NCI-H226 (cell line): ENCODE data around the gene C19orf81.

Experiments
- DNase-seq: peaks from one replicate; pipeline ENCODE4 v3.0.0-alpha.2; 2015

C19orf81 gene

GRCh38 chr19:50686310-50687032 is 37.2 kb downstream of the C19orf81 start:
- no peak for DNase-seq

DNA sequence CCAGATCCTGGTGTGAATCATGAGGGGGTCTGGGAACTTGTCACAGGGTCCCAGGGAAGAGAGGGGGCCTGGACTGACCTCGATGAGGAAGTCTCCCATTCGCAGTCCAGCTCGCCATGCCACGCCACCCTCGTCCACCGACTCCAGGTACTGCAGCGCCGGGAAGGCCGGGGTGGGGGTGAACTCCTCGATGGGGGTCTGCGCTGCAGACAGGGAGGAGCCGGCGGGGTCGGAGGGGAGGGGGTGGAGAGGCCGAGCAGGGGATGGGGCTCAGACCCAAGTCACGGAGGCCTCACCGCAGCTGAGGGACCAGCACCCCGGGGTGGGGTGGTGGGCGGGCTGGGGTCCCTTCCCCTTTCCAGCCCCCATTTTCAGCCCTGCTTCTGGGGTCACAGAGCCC is 39.5 kb downstream of the C19orf81 start:
- no peak for DNase-seq

DNA sequence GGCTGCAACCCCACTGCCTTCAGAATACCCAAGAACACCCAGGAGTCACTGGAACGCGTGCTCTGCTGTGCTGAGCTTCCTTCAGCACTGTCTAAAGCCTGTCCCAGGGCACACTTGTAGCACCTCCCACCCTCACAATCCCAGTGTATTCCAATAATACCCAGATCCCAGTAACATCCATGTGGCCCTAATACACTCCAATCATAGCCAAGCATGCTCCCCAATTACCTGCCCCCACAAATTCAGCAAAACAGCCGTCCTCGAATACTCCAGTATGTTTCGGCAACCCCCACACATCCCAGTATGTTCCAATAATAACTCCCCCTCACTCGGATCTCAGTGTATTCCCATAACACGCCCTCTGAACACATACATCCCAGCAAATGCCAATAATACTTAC is 41.2 kb downstream of the C19orf81 start:
- no peak for DNase-seq

DNA sequence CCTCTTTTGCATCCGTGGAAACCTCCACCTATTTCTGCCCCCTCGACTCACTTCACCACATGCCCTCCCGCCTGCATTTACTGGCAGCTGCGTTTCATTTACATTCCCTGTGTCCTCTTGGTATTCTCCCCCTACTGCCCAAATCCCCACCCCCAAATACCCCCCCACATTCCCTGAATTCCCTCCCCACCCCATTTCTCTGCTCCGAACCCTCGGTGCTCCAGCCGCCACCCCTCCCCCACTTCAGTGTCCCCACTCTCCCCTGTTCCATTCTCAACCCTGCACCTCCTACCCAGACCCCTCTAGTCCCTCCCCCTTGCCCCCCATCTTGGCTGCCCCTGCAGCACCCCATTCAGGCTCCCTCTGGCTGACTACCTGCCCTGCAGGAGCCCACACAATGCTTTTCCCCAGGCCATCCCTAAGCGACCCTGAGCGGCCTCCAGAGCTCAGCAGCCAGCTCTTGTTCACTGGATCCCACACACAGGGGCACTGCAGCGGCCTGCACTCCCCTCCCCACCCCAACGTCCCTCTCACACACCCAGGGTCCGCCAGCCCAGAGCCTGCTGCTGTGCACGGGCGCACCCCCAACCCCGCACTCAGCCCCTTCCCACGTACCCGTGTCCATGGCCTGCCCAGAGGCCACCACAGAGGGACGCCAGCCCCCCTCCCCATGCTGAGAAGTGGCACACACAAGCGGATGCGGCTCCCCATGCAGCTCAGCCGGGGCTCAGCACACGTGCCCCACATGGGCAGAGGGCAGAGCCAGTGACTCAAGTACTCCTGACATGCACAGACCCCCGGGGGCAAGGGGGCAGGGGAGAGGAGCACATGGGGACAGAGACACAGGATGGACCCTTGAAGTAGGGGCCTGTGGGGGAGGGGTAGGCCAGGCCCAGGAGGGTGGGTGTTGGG is 44.1 kb downstream of the C19orf81 start:
- DNase-seq: no peak

- no peak for DNase-seq
Measured at GRCh38 chr19:50694815-50695145, 45.5 kb downstream of the C19orf81 start.

DNA sequence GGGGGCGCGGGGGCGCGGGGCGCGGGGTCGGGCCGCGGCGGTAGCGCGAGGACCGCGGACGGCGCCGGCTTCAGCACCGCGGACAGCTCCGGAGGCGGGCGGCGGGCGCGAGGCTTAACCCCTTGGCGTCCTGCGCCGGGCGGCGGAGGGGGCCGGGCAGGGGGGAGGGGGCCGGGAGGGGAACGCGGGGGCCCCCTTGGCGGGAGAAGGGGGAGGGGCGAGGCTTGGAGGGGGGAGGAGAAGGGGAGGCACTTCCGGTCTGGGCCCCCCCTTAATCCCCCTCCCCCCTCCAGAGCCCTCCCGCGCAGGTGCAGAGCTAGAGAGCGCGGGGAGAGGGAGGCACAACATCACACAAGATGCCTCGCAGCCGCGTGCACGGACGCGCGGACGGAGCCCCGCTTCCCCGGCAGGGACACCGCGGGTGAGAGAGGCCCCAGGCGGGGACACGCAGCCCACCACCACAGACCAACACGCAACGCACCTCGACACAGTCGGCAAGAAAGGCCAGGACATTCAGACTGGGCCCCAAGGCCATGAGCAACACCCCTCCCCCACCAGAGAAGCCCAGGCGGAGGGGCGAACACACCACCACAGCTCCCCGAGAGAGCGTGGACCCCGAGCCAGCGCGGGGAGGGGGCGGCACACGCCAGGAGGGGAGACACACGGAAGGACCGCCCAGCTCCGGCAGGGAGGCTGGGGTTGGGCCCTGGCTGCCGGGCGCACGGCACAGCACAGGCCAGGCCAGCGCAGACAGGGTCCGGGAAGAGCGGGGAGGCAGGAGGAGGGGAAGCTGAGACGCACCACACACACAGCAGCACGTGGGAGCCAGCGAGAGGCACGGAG is 46.2 kb downstream of the C19orf81 start:
- DNase-seq: no peak

GRCh38 chr19:50696094-50696483 is 46.8 kb downstream of the C19orf81 start:
- no peak for DNase-seq

- no peak for DNase-seq
Measured at GRCh38 chr19:50697414-50698124, 48.3 kb downstream of the C19orf81 start.

GRCh38 chr19:50701367-50701985 is 52.2 kb downstream of the C19orf81 start:
- no peak for DNase-seq

DNA sequence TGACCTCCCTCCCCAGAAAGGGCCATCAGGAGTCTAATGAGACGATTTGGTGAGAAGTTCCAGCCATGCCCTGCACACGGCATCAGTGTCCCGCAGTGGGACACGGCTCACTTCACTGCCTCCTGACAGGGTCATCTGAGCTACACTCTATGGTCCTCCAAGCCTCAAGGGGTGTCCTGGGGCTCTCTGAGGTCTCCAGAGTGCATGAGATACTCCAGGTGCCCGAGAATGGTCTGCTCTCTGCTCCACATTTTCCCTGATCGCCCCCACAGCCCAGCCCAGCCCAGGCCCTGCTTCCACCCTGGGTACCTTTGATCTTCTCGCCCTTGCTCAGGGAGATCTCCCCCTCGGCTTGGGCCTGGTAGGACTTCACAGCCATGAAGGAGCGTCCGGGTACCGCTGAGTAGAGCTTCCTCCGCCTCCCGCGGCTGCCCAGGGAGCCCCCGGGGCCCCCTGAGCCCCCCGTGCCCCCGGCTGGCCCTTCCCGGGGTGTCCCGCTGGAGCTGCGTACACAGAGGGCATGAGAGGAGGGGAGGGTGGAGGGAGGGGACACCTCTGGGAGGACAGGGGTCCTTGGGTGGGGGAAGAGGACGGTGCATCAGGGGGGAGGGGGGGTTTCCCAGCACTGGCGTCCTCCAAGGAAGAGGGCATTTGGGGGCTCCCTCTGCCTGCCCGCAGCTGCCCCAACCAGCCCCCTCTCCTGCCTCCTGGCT is 53.1 kb downstream of the C19orf81 start:
- DNase-seq: no peak

DNA sequence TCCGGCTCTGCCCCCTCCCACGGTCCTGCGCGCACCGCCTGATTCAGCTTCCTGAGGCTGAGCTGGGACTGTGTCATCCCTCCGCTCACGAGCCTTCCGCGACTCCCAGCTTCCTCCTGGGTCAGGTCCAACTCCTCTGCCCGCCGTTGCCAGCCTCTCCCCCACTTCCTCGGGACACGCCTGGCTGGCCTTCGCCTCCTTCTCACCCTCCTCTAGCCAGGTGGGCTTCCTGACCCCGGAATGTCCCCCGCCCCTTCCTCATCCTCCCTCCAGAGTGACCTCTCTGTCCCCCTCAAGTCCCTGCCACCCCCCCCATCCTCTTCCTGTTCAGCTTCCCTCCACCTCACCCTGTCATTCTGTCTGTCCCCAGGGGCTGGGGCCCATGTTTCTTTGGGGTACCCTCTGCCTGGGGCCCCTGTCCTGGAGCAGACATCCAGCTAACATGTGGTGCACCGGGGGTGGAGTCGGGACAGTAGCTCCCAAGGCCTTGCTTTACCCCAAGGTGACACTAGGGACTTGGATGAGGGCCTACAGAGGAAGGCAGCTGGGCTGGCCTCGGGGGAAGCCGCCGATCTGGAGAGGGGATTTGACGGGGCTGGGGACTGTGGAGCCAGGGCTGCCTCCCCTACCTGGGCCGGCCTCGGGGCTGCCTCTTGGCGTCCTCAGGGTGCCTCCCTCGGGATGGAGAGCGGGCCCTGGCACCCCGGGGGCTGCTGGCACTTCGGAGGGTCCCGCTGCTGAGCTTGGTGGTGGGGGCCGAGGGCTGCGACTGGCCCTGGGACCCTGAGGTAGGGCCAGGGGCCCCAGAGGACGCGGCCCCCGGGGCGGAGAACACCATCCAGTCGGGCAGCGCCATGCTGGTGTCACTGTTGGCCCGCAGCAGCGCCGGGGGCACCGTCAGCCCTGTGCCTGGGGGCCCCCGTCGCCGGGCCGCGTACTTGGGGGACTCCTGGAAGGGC is 53.9 kb downstream of the C19orf81 start:
- DNase-seq: peak; percentile 31

DNA sequence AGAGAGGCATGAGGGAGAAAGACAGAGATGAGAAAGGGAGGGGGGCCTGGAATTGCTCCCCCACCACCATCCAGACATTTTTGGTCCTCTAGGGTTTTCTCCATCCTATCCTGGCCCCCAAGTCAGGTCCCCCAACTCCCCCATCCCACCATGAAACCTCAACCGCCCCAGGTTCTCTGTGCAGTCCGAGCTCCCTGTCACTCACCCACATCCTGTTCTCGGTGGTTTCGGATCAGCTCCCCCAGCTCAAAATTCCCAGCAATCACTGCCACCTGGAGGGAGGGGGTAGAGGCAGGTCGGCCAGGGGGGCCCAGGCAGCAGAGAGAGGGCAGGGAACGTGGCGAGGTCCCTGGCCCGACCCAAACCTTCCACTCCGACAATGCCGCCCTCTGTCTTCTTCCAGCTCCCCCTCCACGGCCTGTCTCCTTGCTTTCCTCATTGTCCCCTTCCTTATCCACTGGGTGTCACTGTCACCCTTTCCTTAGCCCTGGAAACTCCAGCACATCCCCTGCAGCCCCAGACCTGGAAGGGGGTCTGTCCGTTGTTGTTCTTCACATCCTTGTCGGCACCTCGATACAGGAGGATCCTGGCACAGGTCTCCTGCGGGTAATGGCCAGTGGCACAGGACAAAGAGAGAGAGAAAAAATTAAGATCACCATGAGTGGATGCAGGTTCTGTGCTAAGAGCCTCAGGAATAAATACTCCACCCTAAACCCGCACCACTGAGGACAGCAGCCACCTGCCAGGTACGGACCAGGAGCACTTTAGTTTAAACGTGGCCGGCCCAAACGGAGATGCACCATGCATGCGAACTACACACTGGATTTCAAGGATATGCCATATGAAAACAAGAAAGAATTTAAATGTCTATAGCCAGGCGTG is 54.9 kb downstream of the C19orf81 start:
- DNase-seq: no peak

GRCh38 chr19:50705422-50706019 is 56.3 kb downstream of the C19orf81 start:
- DNase-seq: peak; percentile 54

- no peak for DNase-seq
Measured at GRCh38 chr19:50706387-50706786, 57.1 kb downstream of the C19orf81 start.

DNA sequence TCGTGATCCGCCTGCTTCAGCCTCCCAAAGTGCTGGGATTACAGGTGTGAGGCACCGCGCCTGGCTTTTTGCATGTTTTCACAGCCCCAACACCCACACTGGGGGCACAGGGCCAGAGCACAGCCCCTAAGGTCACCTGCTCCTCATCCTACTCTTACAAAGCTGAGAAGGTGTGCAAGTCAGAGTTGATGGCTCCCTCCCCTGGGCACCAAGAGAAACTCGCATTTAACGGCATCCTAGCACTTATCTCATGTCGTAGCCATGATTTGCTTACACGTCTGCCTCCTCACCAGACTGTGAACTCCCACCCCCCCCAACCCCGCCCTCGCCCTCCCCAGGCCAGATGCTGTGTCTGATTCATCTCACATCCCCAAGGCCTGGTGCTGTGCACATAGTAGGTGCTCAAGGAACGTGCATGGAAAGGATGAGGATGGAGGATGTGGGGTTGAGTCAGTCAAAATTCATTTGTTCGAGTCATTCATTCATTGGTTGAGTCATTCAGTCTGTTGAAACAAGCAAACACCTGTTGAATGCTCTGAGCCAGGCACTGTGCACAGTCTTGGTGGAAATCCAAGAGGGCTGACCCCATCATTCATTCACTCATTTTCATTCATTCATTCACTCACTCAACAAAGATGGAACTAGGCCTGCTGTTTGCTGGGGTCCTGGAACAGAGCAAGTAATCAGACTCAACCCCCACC is 59.1 kb downstream of the C19orf81 start:
- DNase-seq: no peak
